HCT116 (cell line): ENCODE results near the gene NR2F6. TPM values are rescaled to one million over a fixed set of nuclear protein-coding genes. Genes with fewer than 3 reads are reported as not detected.

Experiments used
- ATAC-seq: fragments of 200-7000 bp; cut with Tn5 transposase; 2 replicates; pipeline ENCODE4 v1.9.1; 2020; ENCODE audit warnings: mild to moderate bottlenecking, moderate library complexity
- BruUV-seq: library from RNA; stranded (reverse); fragments of 400-500 nt; replicated peaks from 2 replicates; lab custom pipeline; 2021; lab: Mats Ljungman, UMichigan
- CTCF ChIA-PET: fragments of 300-600 bp; sonication (Branson Sonifier 250); formaldehyde crosslinking; loops from one replicate; lab custom pipeline; 2021; ENCODE audit warnings: antibody characterized with exemption; lab: Charles Lee
- POLR2A ChIA-PET: fragments of 300-600, 350-600 bp; sonication (Branson Sonifier 250); formaldehyde crosslinking; loops from one replicate; lab custom pipeline; 2021; ENCODE audit warnings: antibody characterized with exemption; lab: Charles Lee
- RAD21 ChIA-PET, 2 experiments: fragments of 300-600 bp; sonication (Branson Sonifier 250); formaldehyde crosslinking; loops; one replicate each; lab custom pipeline; 2023; ENCODE audit warnings: low total read pairs in 2 of 2; ENCODE audit not compliant: uncharacterized antibody in 2 of 2, unreplicated experiment in 2 of 2, low non-redundant PET in 1 of 2; lab: Charles Lee
- DNase-seq: peaks from one replicate; pipeline ENCODE4 v3.0.0-alpha.2; 2010; ENCODE audit warnings: low read depth, low spot score
- H2AFZ ChIP-seq: fragments of 200-600 bp; shearing (Covaris generic), sonication (generic); 2 replicates; pipeline ENCODE4 v1.6.1; 2017; ENCODE audit warnings: low read depth, mixed run types, mixed read lengths, antibody characterized with exemption, low read length; ENCODE audit not compliant: poor library complexity, severe bottlenecking
- H3K27ac ChIP-seq: 2 replicates; pipeline ENCODE4 v1.5.1; 2012; ENCODE audit warnings: low read depth, low read length
- H3K27me3 ChIP-seq: fragments of 200-600 bp; sonication (generic); 2 replicates; pipeline ENCODE4 v1.6.1; 2016; ENCODE audit warnings: mixed run types, low read length, mixed read lengths; ENCODE audit not compliant: insufficient read depth
- H3K36me3 ChIP-seq, 2 experiments: fragments of 200-500 bp in 1 of 2; fragments of 200-600 bp in 1 of 2; sonication (Bioruptor generic) in 1 of 2; sonication (generic) in 1 of 2; 2 replicates each; pipeline versions ENCODE4 v1.5.1 to v1.6.1; 2014 to 2016; ENCODE audit warnings: low read length in 2 of 2, inconsistent platforms in 1 of 2, mixed read lengths in 1 of 2, mixed run types in 1 of 2; ENCODE audit not compliant: insufficient read depth in 2 of 2, control insufficient read depth in 1 of 2
- H3K4me1 ChIP-seq, 2 experiments: fragments of 200-600 bp in 1 of 2; sonication (generic) in 1 of 2; 2 replicates each; pipeline versions ENCODE4 v1.5.1 to v1.6.1; 2012 to 2017; ENCODE audit warnings: low read length in 2 of 2, inconsistent platforms in 1 of 2, mild to moderate bottlenecking in 1 of 2, mixed read lengths in 1 of 2, mixed run types in 1 of 2, moderate library complexity in 1 of 2; ENCODE audit not compliant: insufficient read depth in 2 of 2, control insufficient read depth in 1 of 2
- H3K4me2 ChIP-seq: fragments of 200-600 bp; sonication (generic); 2 replicates; pipeline ENCODE4 v1.6.1; 2017; ENCODE audit warnings: mixed run types, low read length, mixed read lengths
- H3K4me3 ChIP-seq, 2 experiments: fragments of 200-600 bp in 1 of 2; sonication (generic) in 1 of 2; replicated peaks in 1 of 2; 2 replicates each; pipeline ENCODE4 v1.5.1; 2011 to 2016; ENCODE audit warnings: low read length in 2 of 2, control low read depth in 1 of 2, low read depth in 1 of 2, mild to moderate bottlenecking in 1 of 2, mixed read lengths in 1 of 2, mixed run types in 1 of 2
- H3K79me2 ChIP-seq: fragments of 200-600 bp; sonication (generic); 2 replicates; pipeline ENCODE4 v1.6.1; 2017; ENCODE audit warnings: mild to moderate bottlenecking, mixed run types, low read length, moderate library complexity, mixed read lengths; ENCODE audit not compliant: insufficient read depth
- H3K9ac ChIP-seq: fragments of 200-600 bp; sonication (generic); 2 replicates; pipeline ENCODE4 v1.6.1; 2016; ENCODE audit warnings: low read length, mixed read lengths
- H3K9me2 ChIP-seq: fragments of 200-600 bp; sonication (generic), shearing (Covaris generic); 2 replicates; pipeline ENCODE4 v1.6.1; 2017; ENCODE audit warnings: mixed run types, mild to moderate bottlenecking, moderate library complexity; ENCODE audit not compliant: insufficient read depth
- H3K9me3 ChIP-seq, 2 experiments: fragments of 200-500 bp in 1 of 2; fragments of 200-600 bp in 1 of 2; sonication (Bioruptor generic) in 1 of 2; sonication (generic) in 1 of 2; 2 replicates each; pipeline ENCODE4 v1.6.1; 2014 to 2017; ENCODE audit warnings: low read length in 2 of 2, mixed read lengths in 2 of 2, inconsistent platforms in 1 of 2, low read depth in 1 of 2, mild to moderate bottlenecking in 1 of 2, mixed run types in 1 of 2, moderate library complexity in 1 of 2; ENCODE audit not compliant: control insufficient read depth in 1 of 2, insufficient read depth in 1 of 2
- H4K20me1 ChIP-seq: fragments of 200-600 bp; sonication (generic), shearing (Covaris generic); 2 replicates; pipeline ENCODE4 v1.6.1; 2017; ENCODE audit warnings: mixed run types, mild to moderate bottlenecking, moderate library complexity; ENCODE audit not compliant: insufficient read depth
- CEBPB ChIP-seq: IDR thresholded peaks from 2 replicates; pipeline ENCODE4 v1.6.1; 2012; ENCODE audit warnings: low read depth
- CTCF ChIP-seq, 3 experiments: fragments of 200-600 bp in 1 of 3; sonication (generic) in 1 of 3; IDR thresholded peaks in 2 of 3; conservative IDR thresholded peaks in 1 of 3; 2 replicates each; pipeline ENCODE4 v1.5.1; 2012 to 2017; ENCODE audit warnings: low read depth in 2 of 3, low read length in 2 of 3, antibody characterized with exemption in 1 of 3, borderline replicate concordance in 1 of 3, control low read depth in 1 of 3, mild to moderate bottlenecking in 1 of 3, mixed read lengths in 1 of 3, mixed run types in 1 of 3, moderate library complexity in 1 of 3; ENCODE audit not compliant: insufficient read depth in 1 of 3
- EGR1 ChIP-seq: IDR thresholded peaks from 2 replicates; pipeline ENCODE4 v1.6.1; 2012; ENCODE audit warnings: low read depth
- ELF1 ChIP-seq: IDR thresholded peaks from 2 replicates; pipeline ENCODE4 v1.6.1; 2012; ENCODE audit warnings: low read depth, borderline replicate concordance
- EZH2 ChIP-seq: fragments of 200-600 bp; sonication (generic); IDR thresholded peaks from 2 replicates; pipeline ENCODE4 v1.6.1; 2017; ENCODE audit warnings: antibody characterized with exemption, mixed run types
- EZH2phosphoT487 ChIP-seq: fragments of 200-600 bp; IDR thresholded peaks from 2 replicates; pipeline ENCODE4 v1.6.1; 2018; ENCODE audit warnings: antibody characterized with exemption, borderline replicate concordance
- FOSL1 ChIP-seq: IDR thresholded peaks from 2 replicates; pipeline ENCODE4 v1.6.1; 2012; ENCODE audit warnings: low read depth
- JUND ChIP-seq: IDR thresholded peaks from 2 replicates; pipeline ENCODE4 v1.6.1; 2012
- POLR2A ChIP-seq: IDR thresholded peaks from 2 replicates; pipeline ENCODE4 v1.7.0; 2011; ENCODE audit warnings: borderline replicate concordance; ENCODE audit not compliant: insufficient read depth, insufficient read length; ENCODE audit errors: extremely low read depth
- RAD21 ChIP-seq: IDR thresholded peaks from 2 replicates; pipeline ENCODE4 v1.6.1; 2012; ENCODE audit warnings: low read depth, mild to moderate bottlenecking
- SP1 ChIP-seq: IDR thresholded peaks from 2 replicates; pipeline ENCODE4 v1.6.1; 2012; ENCODE audit warnings: low read depth
- SRF ChIP-seq: IDR thresholded peaks from 2 replicates; pipeline ENCODE4 v1.6.1; 2012; ENCODE audit warnings: low read depth
- TCF7L2 ChIP-seq: IDR thresholded peaks from 2 replicates; pipeline ENCODE4 v1.7.0; 2011; ENCODE audit warnings: borderline replicate concordance, inconsistent platforms; ENCODE audit not compliant: insufficient read depth, insufficient read length; ENCODE audit errors: extremely low read depth
- YY1 ChIP-seq: IDR thresholded peaks from 2 replicates; pipeline ENCODE4 v1.6.1; 2011; ENCODE audit warnings: low read length, low read depth, moderate library complexity, mild to moderate bottlenecking; ENCODE audit not compliant: insufficient replicate concordance; ENCODE audit errors: extremely low read depth
- ZNF274 ChIP-seq: fragments of 200-500 bp; sonication (Bioruptor generic); IDR thresholded peaks from 2 replicates; pipeline ENCODE4 v1.6.1; 2014; ENCODE audit warnings: mild to moderate bottlenecking, low read depth, low read length, inconsistent platforms
- intact Hi-C: fragments of 100-400 bp; cut with micrococcal nuclease; formaldehyde crosslinking; loops from 2 replicates; pipeline ENCODE4 v1.10.0; 2022
- total RNA-seq: library from RNA; stranded (reverse); gene quantifications from one replicate; pipeline ENCODE4 v1.2.1, GENCODE V29; 2021; ENCODE audit not compliant: unreplicated experiment
- TF ChIP-seq, protein P1 (sequence below): IDR thresholded peaks from 2 replicates; pipeline ENCODE4 v1.6.1; 2012
- TF ChIP-seq, protein P2 (sequence below): IDR thresholded peaks from 2 replicates; pipeline ENCODE4 v1.6.1; 2012; ENCODE audit warnings: low read depth

The NR2F6 gene
- total RNA-seq, 1 experiment from 2014 or later, result 88.0 TPM

- POLR2A ChIA-PET, result interaction anchor here (1.3 to 1.9 kb wide), 3 partner anchors 9 to 17 kb away, joined by 3 to 7 read pairs (median 7); partner anchors contain the start of gene BABAM1
- no peak for ATAC-seq
These were observed 4.3 kb upstream of the NR2F6 start for GRCh38 chr19:17249887-17250548.

More at GRCh38 chr19:17249887-17250548, 4.3 kb upstream of the NR2F6 start:
- Histone ChIP-seq H3K4me2 (peak overlapping the region; percentile 94), H3K36me3 (no peaks in the 10 kb centered on the region), H3K4me3 (no peak overlapping the region), H3K27me3 (no peaks in the 10 kb centered on the region), H3K9me3 (no peaks in the 10 kb centered on the region), H3K9ac (no peak overlapping the region), H3K79me2 (peaks cover 2% of the 10 kb centered on the region; the same call in 1 of the 2 replicates), H3K4me1 (peaks cover 36 to 47% of the 10 kb centered on the region in 2 experiments), H4K20me1 (no peaks in the 10 kb centered on the region), H2AFZ (no peak overlapping the region), H3K9me2 (no peaks in the 10 kb centered on the region), H3K27ac (peak overlapping the region; percentile 43; the same call in 1 of the 2 replicates)
- intact Hi-C loops, result no loop called here
- TF ChIP-seq RAD21 (no peak), ELF1 (no peak), EZH2phosphoT487 (no peak), SP1 (no peak), EGR1 (no peak), SRF (no peak), YY1 (no peak), CTCF (IDR thresholded peaks at IDR 0.05 in 2 of 3, conservative IDR thresholded peaks at IDR 0.05 in 1 of 3; ENCODE audit: borderline replicate concordance in 1 of 3, insufficient read depth in 1 of 3, low read depth in 2 of 3, low read length in 2 of 3) (no peak), EZH2 (no peak), JUND (no peak), FOSL1 (no peak), POLR2A (no peak), ZNF274 (no peak), TCF7L2 (no peak), CEBPB (no peak)
- TF ChIP-seq, protein P1, sequence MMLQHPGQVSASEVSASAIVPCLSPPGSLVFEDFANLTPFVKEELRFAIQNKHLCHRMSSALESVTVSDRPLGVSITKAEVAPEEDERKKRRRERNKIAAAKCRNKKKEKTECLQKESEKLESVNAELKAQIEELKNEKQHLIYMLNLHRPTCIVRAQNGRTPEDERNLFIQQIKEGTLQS, result no peak
- TF ChIP-seq, protein P2, sequence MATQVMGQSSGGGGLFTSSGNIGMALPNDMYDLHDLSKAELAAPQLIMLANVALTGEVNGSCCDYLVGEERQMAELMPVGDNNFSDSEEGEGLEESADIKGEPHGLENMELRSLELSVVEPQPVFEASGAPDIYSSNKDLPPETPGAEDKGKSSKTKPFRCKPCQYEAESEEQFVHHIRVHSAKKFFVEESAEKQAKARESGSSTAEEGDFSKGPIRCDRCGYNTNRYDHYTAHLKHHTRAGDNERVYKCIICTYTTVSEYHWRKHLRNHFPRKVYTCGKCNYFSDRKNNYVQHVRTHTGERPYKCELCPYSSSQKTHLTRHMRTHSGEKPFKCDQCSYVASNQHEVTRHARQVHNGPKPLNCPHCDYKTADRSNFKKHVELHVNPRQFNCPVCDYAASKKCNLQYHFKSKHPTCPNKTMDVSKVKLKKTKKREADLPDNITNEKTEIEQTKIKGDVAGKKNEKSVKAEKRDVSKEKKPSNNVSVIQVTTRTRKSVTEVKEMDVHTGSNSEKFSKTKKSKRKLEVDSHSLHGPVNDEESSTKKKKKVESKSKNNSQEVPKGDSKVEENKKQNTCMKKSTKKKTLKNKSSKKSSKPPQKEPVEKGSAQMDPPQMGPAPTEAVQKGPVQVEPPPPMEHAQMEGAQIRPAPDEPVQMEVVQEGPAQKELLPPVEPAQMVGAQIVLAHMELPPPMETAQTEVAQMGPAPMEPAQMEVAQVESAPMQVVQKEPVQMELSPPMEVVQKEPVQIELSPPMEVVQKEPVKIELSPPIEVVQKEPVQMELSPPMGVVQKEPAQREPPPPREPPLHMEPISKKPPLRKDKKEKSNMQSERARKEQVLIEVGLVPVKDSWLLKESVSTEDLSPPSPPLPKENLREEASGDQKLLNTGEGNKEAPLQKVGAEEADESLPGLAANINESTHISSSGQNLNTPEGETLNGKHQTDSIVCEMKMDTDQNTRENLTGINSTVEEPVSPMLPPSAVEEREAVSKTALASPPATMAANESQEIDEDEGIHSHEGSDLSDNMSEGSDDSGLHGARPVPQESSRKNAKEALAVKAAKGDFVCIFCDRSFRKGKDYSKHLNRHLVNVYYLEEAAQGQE, result no peak
- DNase-seq, result no peak
- ChIA-PET CTCF (interaction anchor here (1.8 kb wide), 1 partner anchor 10 kb away, joined by 8 read pairs; no protein-coding TSS in a partner anchor), RAD21 (no interaction called here)
- BruUV-seq, result no TSS peak
